Stimulated activated CD4-positive, alpha-beta T cell treated with anti-CD3 and anti-CD28 coated beads, Interleukin-12 subunit alpha, Interleukin-12 subunit beta, amount 100 ng/mL, for 24 hours (primary cell): ENCODE measurements around the gene CCDC85A.

Experiments
- DNase-seq, 2 experiments: peaks; one replicate each; pipeline ENCODE4 v3.0.0-alpha.2; 2020; ENCODE audit warnings: low read depth in 2 of 2

CCDC85A gene

DNA sequence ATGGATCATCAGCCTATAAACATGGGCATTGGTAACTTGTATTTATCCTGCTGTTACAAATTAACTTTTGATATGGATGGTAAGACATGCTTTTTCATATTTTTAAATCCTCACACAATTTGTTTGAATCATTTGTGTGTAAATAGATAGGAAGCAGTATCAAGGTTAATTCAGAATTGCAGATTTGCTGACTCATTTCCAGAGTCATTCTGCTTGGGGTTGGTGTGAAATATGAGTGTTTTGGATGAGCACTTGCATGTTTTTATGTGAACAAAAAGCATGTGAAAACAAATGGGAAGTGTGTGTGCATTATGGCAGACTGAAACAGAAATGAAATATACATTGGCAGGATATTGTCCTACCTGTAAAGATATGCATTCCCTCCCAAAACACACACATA is 11.8 kb downstream of the CCDC85A start:
- DNase-seq = no peak

DNA sequence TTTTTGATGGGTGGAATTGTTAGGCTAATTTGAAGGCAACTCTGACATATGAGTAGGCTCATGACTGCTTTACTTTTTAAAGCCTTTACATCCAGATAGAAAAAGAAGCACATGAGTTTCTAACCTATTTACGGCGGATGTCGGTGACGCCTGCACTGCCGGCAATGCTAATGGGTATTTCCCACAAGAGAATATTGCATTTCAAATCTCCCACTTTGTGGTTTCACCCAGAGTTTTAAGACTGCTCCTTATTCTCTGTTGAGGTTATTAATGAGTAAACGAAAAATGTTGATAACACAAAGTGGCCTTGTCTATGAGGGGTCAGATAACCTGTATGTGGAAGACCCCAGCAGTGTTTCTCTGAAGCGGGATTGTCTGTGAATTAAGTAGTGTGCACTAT is 14.0 kb downstream of the CCDC85A start:
- DNase-seq = no peak

DNA sequence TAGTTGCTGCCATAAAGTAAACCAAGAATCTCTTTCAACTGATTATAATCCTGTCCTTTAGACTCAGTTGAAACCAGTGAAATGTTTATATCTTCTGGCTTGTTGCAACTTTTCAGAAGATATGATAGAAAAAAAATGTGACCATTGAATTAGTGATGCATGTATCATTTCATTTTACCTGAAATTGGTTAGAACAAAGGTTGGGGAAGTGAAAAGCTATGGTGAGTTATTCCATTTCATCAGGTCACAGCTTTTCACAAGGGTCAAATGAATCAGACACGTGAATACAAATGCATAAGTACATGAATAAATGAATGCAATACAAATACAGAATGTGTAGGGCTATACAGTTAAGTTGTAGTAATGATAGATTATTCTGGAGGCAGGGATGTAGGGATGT is 15.1 kb downstream of the CCDC85A start:
- DNase-seq = no peak

DNA sequence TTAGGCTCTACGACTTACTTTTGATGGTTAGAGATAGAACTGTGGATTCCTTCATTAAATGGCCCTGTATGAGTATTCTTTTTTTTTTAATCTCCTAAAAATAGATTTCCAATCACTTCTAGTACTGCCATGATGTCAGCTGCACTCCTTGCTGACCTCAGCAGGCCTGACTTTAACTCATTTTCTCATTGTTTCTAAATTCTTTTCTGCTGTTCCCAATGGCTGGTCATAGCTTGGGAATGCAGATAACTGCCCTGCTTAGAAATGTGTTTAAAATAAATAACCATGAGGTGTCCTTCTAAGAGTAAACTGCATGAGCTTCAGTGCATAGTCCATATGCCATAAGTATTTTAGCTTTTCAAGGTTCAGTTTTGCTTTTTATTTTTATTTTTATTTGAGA is 15.7 kb downstream of the CCDC85A start:
- DNase-seq = no peak

DNA sequence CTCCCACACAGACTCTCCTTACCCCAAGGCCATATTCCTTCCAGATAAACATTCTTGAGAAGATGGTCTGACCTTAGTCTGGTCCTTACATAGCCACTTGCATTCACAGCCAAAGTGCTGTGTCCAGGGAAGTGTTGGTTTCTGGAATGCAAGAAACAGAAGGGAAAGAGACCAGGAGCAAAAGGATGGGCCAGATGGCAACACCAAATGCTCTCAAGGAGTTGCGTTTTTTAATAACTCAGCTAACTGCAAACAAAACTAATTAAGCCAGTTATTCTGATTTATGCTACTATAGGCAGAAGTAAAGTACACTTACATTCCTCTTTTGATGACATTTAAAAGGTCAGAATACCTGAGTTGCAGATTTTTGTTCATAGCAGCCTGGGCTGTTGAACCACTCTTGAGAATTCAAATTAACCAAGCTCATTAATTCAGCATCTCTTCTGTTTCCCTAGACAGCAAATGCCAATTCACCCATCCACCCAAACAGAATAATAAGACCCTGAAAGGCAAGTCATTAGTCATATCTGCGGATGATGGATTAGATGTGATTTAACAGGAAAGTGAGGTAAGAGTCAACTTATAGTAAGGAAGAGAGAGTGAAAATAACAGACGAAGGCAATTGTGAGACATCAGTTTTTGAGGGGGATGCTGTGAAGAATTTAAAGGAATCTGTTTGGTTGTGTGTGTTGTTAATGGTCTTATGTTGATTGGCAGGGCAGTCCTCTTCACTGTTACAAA is 18.8 kb downstream of the CCDC85A start:
- DNase-seq = no peak

DNA sequence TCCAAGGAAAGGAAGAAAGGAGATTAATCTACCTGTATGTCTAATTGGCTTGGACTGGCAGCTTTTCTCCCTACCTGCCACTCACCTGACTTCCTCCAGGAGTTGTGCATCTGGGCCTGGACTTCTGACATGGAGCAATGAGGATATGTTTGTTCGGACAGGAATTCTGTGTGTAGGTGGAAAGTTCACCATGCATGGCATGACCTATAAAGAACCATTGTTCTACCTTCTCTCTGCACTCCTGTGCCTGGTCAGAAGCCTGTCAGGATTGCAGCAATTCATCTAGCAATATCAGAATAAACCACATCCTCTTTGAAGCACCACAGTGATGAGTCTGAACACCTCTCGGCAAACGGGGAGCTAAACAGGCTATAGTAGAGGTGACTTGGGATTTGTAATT is 20.8 kb downstream of the CCDC85A start:
- DNase-seq = no peak

DNA sequence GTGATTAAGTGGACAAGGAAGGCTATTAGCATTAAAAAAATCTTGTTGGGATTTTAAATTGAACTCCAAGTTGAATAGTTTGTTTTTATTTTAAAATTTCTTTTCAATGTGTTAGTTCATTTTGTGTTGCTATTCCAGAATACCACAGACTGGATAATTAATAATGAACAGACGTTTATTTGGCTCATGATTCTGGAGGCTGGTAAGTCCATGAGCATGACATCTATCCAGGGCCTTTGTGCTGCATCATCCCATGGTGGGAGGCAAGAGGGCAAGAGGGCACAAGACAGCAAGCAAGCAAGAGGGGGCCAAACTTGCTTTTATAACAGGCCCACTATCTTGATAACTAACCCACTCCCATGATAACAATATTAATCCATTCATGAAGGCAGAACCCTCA is 22.5 kb downstream of the CCDC85A start:
- no peak for DNase-seq

DNA sequence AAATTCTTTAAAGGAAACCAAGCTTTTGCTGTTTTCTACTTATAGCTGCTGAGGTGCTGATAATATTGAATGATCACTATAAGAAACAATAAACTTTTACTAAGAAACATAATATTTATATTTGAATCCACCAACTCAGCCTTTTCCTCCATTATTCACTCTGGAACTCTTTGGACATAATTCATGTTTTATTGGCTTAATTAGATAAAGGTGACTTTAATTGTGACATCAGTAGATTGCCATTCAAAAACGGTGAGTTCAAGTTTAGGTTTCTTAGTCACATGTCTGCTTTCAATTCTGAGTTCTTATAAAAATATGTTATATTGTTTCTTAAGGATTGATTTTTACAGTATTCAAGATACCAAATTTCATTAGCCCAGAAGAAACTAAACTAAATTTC is 24.0 kb downstream of the CCDC85A start:
- no peak for DNase-seq

DNA sequence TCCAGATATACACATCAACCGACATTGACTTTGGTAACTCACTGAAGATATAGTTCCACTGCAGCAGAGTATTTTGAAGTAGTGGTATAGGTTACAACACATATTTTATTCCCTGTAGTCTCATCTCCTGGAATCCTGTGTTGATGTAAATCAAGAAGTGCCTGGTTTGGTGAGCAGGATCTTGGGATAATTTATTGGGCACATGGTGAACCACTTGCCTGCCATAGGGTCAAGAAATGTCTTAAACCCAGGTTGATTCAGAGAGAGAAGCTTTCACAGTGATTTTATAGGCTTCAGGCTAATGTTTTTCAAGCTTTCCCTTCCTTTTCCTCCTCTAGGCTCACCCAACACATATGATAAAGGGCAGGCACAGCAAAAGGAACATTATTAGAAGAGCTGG is 24.6 kb downstream of the CCDC85A start:
- DNase-seq = no peak

DNA sequence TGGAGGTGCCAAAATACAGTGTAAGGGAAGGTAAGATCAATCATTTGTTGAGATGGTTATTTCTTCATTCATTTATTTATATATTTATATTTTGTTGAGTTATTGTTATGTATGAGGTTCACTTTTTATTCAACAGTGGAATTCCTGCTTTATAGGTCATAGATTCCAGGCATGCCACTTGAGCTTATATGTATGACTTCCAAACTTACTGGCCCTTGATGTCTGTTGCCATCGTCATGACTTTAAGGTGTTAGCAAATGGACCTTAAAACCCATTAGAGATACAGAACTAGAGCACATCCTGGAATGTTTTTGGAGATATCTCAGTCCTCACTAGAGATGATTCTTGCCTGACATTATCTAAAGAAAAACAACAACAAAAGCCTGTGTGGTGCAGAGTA is 25.9 kb downstream of the CCDC85A start:
- no peak for DNase-seq

DNA sequence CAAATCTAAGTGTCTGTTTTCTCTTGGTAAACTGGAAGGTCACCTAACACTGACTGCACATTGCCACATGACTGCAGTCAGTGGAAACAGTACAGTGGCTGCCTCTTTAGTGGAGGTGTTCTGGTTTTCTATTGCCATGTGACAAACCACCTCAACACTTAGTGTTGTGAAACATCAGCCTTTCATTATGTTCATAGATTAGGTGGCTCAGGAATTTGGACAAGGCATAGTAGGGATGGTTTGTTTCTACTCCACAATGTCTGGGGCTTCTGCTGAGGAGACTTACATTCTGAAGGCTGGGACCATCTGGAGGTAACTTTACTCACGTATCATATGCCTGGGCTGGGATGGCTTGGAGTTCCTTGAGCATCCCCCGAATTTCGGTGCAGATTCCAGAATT is 26.5 kb downstream of the CCDC85A start:
- no peak for DNase-seq

DNA sequence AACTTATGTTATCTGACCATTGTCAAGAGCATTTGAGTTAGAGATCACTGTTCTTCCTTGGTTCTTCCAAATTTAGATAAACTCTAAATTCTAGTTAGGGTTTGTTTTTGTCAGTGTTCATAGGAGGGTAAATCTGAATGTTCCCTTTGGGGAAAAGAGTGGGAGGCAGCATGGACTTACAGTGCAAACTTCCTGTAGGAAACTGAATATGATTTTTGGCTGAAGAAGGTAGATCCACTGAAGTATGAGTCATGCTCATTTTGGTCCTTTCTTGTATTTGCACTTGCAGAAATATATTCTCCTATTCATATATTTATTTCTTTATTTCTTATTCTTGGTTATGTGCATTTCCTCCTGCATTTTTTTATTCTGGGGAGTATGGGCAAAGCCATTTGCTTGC is 27.3 kb downstream of the CCDC85A start:
- no peak for DNase-seq

DNA sequence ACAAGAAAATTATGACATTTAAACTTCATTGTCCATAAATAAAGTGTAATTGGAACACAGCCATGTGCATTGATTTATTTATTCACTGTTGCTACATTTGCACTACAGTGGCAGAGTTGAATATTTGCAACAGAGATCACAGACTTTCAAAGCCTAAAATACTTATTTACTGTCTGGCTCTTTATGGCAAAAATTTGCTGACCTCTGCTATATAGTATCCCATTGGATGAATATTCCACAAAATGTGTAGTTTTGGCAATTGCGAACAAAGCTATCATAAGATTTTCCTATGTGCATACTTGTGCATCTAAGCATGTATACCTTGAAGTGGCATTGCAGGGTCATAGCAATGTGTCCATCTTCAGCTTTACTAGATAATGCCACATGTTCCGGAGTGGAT is 32.1 kb downstream of the CCDC85A start:
- no peak for DNase-seq

DNA sequence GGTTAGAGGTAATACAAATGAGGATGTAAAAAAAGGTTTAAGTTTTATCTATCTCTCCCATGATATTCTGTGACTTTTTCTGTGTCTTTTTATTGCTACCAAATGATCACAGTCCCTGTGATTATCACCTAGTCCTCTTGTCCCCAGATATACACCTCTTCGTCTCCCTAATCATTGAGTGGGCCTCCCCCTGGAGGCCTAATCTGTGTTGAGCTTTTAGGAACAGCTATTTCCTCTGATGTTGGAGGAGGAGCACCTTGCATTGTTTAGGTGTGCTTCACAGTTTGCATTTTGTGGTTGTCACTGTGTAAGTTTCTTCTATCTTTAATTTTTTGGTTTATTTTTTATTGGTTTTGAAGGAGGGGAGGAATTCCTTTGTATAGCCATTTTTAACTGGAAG is 33.3 kb downstream of the CCDC85A start:
- DNase-seq = no peak

DNA sequence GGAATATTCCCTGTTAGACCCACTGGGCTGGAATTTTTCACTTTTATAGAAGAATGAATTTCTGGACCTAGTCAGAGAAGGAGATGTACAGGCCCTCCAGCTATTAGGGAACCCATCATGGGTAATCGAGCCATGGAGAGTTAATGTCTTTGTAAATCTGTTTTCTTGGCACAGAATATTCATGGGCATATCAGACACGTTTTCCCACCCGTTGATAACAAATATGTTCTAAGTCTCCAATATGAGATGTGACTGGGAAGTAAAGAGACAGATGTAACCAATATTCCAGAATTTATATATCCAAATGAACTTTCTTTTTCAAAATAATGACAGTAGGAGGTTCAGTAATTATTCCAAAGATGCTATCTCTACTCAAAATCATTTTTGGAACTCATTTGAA is 38.7 kb downstream of the CCDC85A start:
- DNase-seq = no peak

DNA sequence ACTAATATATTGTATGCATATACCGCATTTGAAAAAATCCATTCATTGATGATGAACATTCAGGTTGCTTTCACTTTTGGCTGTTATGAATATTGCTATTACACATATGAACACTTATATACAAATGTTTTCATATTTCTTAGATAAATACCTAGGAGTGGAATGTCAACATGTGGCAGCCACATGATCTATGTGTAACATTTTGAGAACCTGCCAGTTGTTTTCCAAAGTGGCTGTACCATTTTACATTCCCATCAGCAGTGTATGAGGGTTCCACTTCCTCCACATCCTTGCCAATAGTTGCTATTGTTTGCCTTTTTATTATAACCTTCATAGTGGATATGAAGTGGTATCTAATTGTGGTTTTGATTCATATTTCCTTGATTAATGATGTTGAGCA is 40.5 kb downstream of the CCDC85A start:
- no peak for DNase-seq

DNA sequence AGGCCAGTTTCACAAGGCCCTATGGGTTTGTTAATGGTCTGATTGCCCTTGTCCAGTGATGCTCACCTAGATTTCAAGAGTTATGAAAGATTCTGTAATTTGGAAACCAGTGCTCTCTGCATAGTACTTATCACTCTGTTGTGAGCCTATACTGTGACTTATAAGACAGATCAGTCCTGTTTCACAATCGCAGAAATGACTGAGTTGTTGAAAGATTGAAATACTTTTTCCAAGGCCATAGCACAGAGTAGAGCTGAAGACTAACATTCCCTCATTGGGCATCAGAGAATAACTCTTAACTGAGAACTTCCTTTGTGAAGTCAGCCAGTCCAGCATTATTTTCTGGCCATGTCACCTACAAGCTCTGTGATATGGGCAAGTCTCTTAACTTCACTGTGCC is 44.0 kb downstream of the CCDC85A start:
- DNase-seq = no peak

DNA sequence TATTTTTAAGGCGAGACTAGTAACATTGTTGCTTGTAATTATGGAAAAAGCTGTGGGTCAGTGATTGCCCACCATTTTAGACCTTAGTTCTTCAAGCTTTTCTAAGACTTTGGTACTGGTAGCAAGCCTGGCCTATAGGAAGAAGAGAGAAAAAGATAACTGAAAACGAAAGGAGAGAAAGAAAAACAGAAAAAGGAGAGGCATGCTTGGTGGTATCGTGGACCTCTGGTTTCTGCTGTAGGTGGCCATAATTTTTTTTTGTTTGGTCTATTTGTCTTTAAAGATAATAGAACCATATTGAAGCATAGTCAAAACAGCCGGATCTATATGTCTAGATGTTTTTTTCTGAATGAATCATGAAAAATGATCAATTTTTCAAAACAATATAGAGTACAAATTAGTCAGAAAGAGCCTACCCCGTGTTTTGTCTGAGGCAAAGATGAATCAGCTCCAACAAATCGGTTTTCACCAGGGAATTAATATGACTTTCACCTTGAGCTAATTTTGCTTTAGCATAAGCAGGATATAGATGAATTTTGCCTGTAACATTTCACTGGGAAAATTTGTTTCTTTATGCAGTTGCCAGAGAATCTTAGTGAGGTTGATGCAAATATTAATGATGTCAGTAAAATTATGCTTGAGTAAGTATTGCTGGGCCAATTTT is 45.7 kb downstream of the CCDC85A start:
- no peak for DNase-seq

DNA sequence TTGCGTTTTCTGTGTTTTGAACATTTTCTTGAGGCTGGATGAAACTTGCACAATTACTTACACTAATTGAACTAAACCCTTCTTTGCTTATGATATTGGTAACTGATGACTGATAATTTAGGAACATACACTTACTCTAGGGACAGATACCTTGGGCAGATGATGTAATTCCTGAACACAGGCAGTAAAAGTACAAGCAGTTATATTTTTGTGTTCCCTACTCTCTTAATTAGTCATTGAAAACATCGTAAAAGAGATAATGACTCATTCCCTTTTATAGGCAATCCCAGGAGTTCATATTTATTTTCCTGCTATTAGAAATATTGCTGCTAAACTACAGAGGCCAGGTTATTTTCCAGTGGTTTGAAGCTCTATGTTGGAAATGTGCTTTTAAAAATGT is 46.4 kb downstream of the CCDC85A start:
- no peak for DNase-seq

DNA sequence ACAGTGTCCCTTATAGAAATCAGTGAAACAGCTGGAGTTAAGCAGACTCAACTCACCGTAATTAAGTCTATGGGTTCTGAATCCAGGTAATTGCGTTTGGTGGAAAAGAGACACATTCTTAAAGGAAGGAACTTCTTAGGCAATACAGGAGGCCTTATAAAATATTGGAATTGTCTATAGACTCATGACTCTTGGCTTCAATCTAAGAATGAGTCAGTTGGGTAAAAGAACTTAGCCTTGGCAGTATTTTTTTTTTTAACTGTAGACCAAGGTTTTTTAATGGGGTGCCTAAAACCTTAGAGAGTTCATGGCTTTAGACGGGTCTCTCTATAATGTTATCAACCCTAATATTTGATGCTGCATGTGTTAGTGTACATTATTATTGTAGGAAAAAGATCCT is 47.6 kb downstream of the CCDC85A start:
- DNase-seq = no peak

DNA sequence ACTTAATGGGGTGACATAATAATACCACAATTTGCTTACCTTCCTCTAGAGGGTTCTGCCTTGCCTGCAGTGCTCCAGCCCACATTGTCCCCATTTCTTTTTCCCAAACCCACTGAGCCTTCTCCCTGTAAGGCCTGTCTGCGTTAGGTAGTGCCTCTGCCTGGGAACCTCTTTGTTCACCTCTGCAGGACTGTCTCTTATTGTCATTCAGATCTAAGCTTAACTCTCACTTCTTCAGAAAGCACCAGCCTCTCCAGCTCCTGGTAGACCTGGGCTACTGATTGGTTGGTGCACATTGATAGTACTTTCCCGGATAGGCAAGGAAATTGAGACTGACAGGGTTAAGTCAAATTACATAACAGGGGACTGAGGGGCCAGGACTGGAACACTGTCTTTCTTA is 49.1 kb downstream of the CCDC85A start:
- no peak for DNase-seq

DNA sequence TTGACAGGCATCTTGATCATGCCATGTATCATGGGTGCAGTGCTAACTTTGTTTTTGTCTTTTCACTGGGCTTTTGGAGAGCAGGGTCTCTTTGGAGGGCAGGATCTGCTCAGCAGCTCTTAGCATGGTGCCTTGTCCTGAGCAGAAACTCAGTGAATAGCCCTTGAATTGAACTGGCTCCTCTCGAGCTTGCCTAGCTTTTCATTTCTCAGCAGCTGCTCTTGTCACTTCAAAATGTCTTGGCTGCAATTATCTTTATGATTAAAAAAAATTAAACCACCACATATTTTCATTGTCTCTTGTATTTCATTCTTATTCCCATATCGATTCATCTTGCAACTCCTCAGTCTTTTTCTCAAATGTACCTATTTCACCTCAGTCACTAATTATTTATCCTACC is 50.5 kb downstream of the CCDC85A start:
- DNase-seq = no peak

DNA sequence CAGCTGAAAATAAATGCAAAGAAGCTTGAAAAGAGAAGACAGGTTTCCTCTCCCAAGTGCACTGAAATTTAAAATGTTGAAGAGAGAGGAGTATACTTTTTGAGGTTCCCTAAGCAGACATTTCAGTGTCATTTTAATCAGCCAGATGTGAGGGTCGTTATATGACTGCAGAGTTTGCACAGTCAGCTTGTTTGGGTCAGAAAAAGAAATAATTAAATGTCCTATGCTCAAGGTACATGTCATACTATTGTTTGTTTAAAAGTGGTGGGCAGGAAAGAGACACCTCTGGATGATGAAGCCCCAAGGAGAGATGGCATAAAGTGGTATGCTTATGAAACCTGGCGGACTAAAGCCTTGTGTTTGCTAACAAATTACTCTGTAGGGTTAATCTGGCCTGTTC is 55.2 kb downstream of the CCDC85A start:
- no peak for DNase-seq

DNA sequence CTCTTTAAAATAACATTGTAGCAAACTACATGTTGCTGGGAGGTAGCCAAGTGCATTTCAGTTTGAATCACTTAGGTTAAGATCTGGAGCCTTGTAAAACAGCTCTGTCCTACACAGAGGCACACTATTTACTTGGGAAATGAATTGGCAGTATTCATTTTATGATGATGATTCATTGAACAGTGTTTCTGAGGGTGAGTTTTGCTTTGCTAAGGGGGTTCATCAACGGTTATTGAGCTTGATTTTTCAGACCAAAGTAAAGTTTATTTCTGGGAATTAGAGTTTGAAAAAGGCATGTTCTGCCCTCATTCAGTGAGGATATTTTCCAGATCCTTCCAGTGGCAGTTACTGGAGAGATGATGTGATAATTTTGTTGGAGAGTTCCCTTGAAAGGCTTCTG is 55.6 kb downstream of the CCDC85A start:
- no peak for DNase-seq
